Frontal cortex (tissue), 4 donors: ENCODE measurements around the gene ORC4. TPM values are rescaled to one million over a fixed set of nuclear protein-coding genes. Genes with fewer than 3 reads are reported as not detected.
"Not testable (repeated sequence)": the region's sequence is repeated elsewhere in the genome, so short reads cannot be mapped to it uniquely, and the experiment has no call there.

Experiments used
- DNase-seq, 2 donors: peaks; one replicate each; pipeline ENCODE4 v3.0.0; 2012; ENCODE audit warnings: low spot score in 2 of 2
- FAIRE-seq: peaks from 2 replicates; lab custom pipeline; 2012; peaks lifted over from hg19 to GRCh38; lab: Jason Lieb, UNC
- total RNA-seq: library from RNA; depleted of rRNA; stranded (reverse); fragments of >200 nt; gene quantifications from one replicate; pipeline ENCODE4 v1.2.3, GENCODE V29; 2014
- donor health status: control.
- donor health status: control.
- donor health status: control.

ORC4 gene
- total RNA-seq, 1 donor from 2014 or later, result 74.6 TPM

- FAIRE-seq, result no peak
- DNase-seq, result peak; percentile 1 to 22
Measured at GRCh38 chr2:148021059-148021861, 723 bp upstream of the ORC4 start, which contains the start of gene MBD5. Gene MBD5 (plus strand): TSS chr2:148021091.

- DNase-seq (no peak), FAIRE-seq (no peak)
Measured at GRCh38 chr2:148014616-148015015, 5.9 kb downstream of the ORC4 start.

- no peak for DNase-seq
- FAIRE-seq, result no peak
Measured at GRCh38 chr2:148013876-148014275, 6.7 kb downstream of the ORC4 start.

- DNase-seq, FAIRE-seq: not testable (repeated sequence)
Measured at GRCh38 chr2:148008411-148008810, 12.1 kb downstream of the ORC4 start.

- no peak for FAIRE-seq
- no peak for DNase-seq
Measured at GRCh38 chr2:148007219-148007900, 13.2 kb downstream of the ORC4 start.

GRCh38 chr2:148006249-148007007 lies 14.1 kb downstream of the ORC4 start:
- FAIRE-seq (no peak), DNase-seq (no peak)

GRCh38 chr2:148002420-148002819 lies 18.1 kb downstream of the ORC4 start:
- FAIRE-seq, DNase-seq: not testable (repeated sequence)

- no peak for FAIRE-seq
Measured at GRCh38 chr2:148000095-148000494, 20.4 kb downstream of the ORC4 start.

GRCh38 chr2:147999126-147999525 lies 21.4 kb downstream of the ORC4 start:
- FAIRE-seq, result no peak

More at GRCh38 chr2:148000095-148000494, 20.4 kb downstream of the ORC4 start:
- no peak for DNase-seq

GRCh38 chr2:147998203-147998602 lies 22.3 kb downstream of the ORC4 start:
- DNase-seq, result no peak
- FAIRE-seq, result no peak

More at GRCh38 chr2:147999126-147999525, 21.4 kb downstream of the ORC4 start:
- DNase-seq, result no peak

- DNase-seq, result no peak
- FAIRE-seq, result no peak
Measured at GRCh38 chr2:147996828-147997227, 23.7 kb downstream of the ORC4 start.

GRCh38 chr2:147994965-147995364 lies 25.6 kb downstream of the ORC4 start:
- FAIRE-seq, DNase-seq: not testable (repeated sequence)

- peak; percentile 95 for FAIRE-seq
- DNase-seq, result peak; percentile 10 to 38
Measured at GRCh38 chr2:147989809-147990403, 30.6 kb downstream of the ORC4 start.

- no peak for DNase-seq
- no peak for FAIRE-seq
Measured at GRCh38 chr2:147989102-147989501, 31.4 kb downstream of the ORC4 start.

- no peak for FAIRE-seq
Measured at GRCh38 chr2:147980940-147981528, 39.5 kb downstream of the ORC4 start.

GRCh38 chr2:147977679-147978078 lies 42.9 kb downstream of the ORC4 start:
- FAIRE-seq (no peak), DNase-seq (no peak)

More at GRCh38 chr2:147980940-147981528, 39.5 kb downstream of the ORC4 start:
- no peak for DNase-seq

- DNase-seq (no peak), FAIRE-seq (no peak)
Measured at GRCh38 chr2:147976102-147976501, 44.4 kb downstream of the ORC4 start.

GRCh38 chr2:147968571-147968970 lies 52.0 kb downstream of the ORC4 start:
- no peak for FAIRE-seq

GRCh38 chr2:147952118-147952517 lies 68.4 kb downstream of the ORC4 start:
- DNase-seq (no peak), FAIRE-seq (no peak)

More at GRCh38 chr2:147968571-147968970, 52.0 kb downstream of the ORC4 start:
- DNase-seq, result no peak
